Testis (tissue), 3 donors: ENCODE measurements around the gene ZNF385A. TPM values are rescaled to one million over a fixed set of nuclear protein-coding genes. Genes with fewer than 3 reads are reported as not detected.

Source experiments
- DNase-seq: peaks from one replicate; pipeline ENCODE4 v3.0.0-alpha.2; 2019
- H3K27ac ChIP-seq, 2 donors: fragments of 200-600 bp; sonication (generic); one replicate each; pipeline ENCODE4 v1.5.1; 2019
- H3K27me3 ChIP-seq: fragments of 200-600 bp; sonication (generic); one replicate; pipeline ENCODE4 v1.5.1; 2019
- H3K36me3 ChIP-seq: fragments of 200-600 bp; sonication (generic); one replicate; pipeline ENCODE4 v1.5.1; 2017; ENCODE audit warnings: low read depth; ENCODE audit errors: missing control alignments
- H3K4me1 ChIP-seq: fragments of 200-600 bp; sonication (generic); one replicate; pipeline ENCODE4 v1.5.1; 2019
- H3K4me3 ChIP-seq, 2 donors: fragments of 200-600 bp; sonication (generic); one replicate each; pipeline ENCODE4 v1.5.1; 2017 to 2019
- H3K9me3 ChIP-seq: fragments of 200-600 bp; sonication (generic); one replicate; pipeline ENCODE4 v1.5.1; 2017
- CTCF ChIP-seq, 3 experiments: fragments of 450-650 bp in 2 of 3; fragments of 200-600 bp in 1 of 3; sonication (generic) in 1 of 3; IDR thresholded peaks; one replicate each; pipeline ENCODE4 v1.5.1; 2016 to 2019; ENCODE audit warnings: antibody characterized with exemption in 3 of 3, mild to moderate bottlenecking in 2 of 3, moderate library complexity in 1 of 3
- POLR2A ChIP-seq: fragments of 450-650 bp; IDR thresholded peaks from one replicate; pipeline ENCODE4 v1.6.1; 2017; ENCODE audit warnings: antibody characterized with exemption, mild to moderate bottlenecking, moderate library complexity
- WGBS, 2 donors: methylation state at CpG; one replicate each; pipeline ENCODE4 v1.1.5; 2018; 5-methylcytosine and 5-hydroxymethylcytosine counted together
- intact Hi-C: fragments of 100-400 bp; cut with DNase I; formaldehyde crosslinking; loops from one replicate; pipeline ENCODE4 v1.15.1; 2023; ENCODE audit warnings: low total_unique reads
- polyA plus RNA-seq: library from polyadenylated mRNA; stranded (reverse); fragments of 350-450 nt; fragmentation: Illumina TruSeq; extraction: RNeasy Lipid Tissue Mini Kit (QIAGEN cat#74804); gene quantifications from one replicate; pipeline ENCODE4 v1.2.3, GENCODE V29; 2014; ENCODE audit warnings: low read depth, low replicate concordance; ENCODE audit not compliant: insufficient read depth
- total RNA-seq, 2 donors: library from RNA; depleted of rRNA; stranded (reverse); fragments of >200 nt; gene quantifications; one replicate each; pipeline ENCODE4 v1.2.3, GENCODE V29; 2016

The ZNF385A gene
- total and polyA plus RNA-seq, 3 donors from 2014 or later, result 3.5 to 10.9 (median 5.6) TPM

- Histone ChIP-seq H3K4me3 (peak overlapping the region; percentile 50 to 54), H3K27me3 (no peaks in the 10 kb centered on the region), H3K9me3 (no peaks in the 10 kb centered on the region), H3K27ac (no peak overlapping the region), H3K36me3 (no peaks in the 10 kb centered on the region), H3K4me1 (peaks cover 3% of the 10 kb centered on the region)
- WGBS, 2 donors, result 15 to 36% methylated on average over 21 to 51 of the region's 51 CpGs
- DNase-seq, result peak; percentile 54
- TF ChIP-seq CTCF (IDR thresholded peaks at IDR 0.05), result no peak
- TF ChIP-seq POLR2A, result no peak
- intact Hi-C loops, result no loop called here
Observed at GRCh38 chr12:54390668-54391551, 6.4 kb upstream of the ZNF385A start.

- no peaks in the 10 kb centered on the region for H3K27me3 ChIP-seq
- intact Hi-C loops, result no loop called here
- TF ChIP-seq CTCF (IDR thresholded peaks at IDR 0.05) (no peak), POLR2A (no peak)
- H3K4me1 ChIP-seq, result peaks cover 9% of the 10 kb centered on the region
- no peak for DNase-seq
- 58 to 66% methylated on average over 7 of the region's 7 CpGs for WGBS, 2 donors
- H3K27ac ChIP-seq, result no peak overlapping the region
- no peak overlapping the region for H3K4me3 ChIP-seq
- H3K9me3 ChIP-seq, result no peaks in the 10 kb centered on the region
- no peaks in the 10 kb centered on the region for H3K36me3 ChIP-seq
Observed at GRCh38 chr12:54390176-54390667, 5.7 kb upstream of the ZNF385A start.

- DNase-seq, result no peak
- Histone ChIP-seq H3K27me3 (no peaks in the 10 kb centered on the region), H3K36me3 (no peaks in the 10 kb centered on the region), H3K9me3 (no peaks in the 10 kb centered on the region), H3K4me1 (peaks cover 12% of the 10 kb centered on the region), H3K27ac (no peak overlapping the region), H3K4me3 (no peak overlapping the region)
- no peak for TF ChIP-seq CTCF (IDR thresholded peaks at IDR 0.05)
- no peak for TF ChIP-seq POLR2A
- intact Hi-C loops, result no loop called here
- WGBS, 2 donors, result 74 to 89% methylated on average over 5 of the region's 5 CpGs
Observed at GRCh38 chr12:54389607-54390175, 5.2 kb upstream of the ZNF385A start.

GRCh38 chr12:54389134-54389508 is 4.6 kb upstream of the ZNF385A start:
- H3K9me3 ChIP-seq, result no peaks in the 10 kb centered on the region
- H3K4me1 ChIP-seq, result peaks cover 12% of the 10 kb centered on the region

More at GRCh38 chr12:54389134-54389508, 4.6 kb upstream of the ZNF385A start:
- WGBS, 2 donors, result 92% methylated on average over 3 of the region's 3 CpGs; no CpG with 5 or more reads in 1 of the 2 donors
- Histone ChIP-seq H3K36me3 (no peaks in the 10 kb centered on the region), H3K27ac (no peak overlapping the region), H3K27me3 (no peaks in the 10 kb centered on the region), H3K4me3 (no peak overlapping the region)
- DNase-seq, result no peak
- intact Hi-C loops, result no loop called here
- TF ChIP-seq CTCF (IDR thresholded peaks at IDR 0.05) (no peak), POLR2A (no peak)
